SU-DHL-6 (cell line): ENCODE results near the gene WSCD2.

Experiments
- CTCF ChIP-seq: fragments of 200-600 bp; sonication (generic); IDR thresholded peaks from one replicate; pipeline ENCODE4 v1.5.1; 2017; ENCODE audit warnings: antibody characterized with exemption, mild to moderate bottlenecking, low read length, moderate library complexity; ENCODE audit not compliant: insufficient read depth, poor library complexity, severe bottlenecking
- EZH2phosphoT487 ChIP-seq: fragments of 200-600 bp; sonication (generic), shearing (Covaris generic); conservative IDR thresholded peaks from 2 replicates; pipeline ENCODE4 v1.6.1; 2018; ENCODE audit warnings: mild to moderate bottlenecking, antibody characterized with exemption, low read length, moderate library complexity, mixed read lengths

GRCh38 chr12:108273217-108273616 is 144.1 kb downstream of the WSCD2 start:
- TF ChIP-seq CTCF: no peak
- no peak for TF ChIP-seq EZH2phosphoT487
